Measurements from ENCODE around the gene GHDC. TPM values are rescaled to one million over a fixed set of nuclear protein-coding genes. Genes with fewer than 3 reads are reported as not detected.

Gene GHDC
- total and polyA plus RNA-seq, 2 donors (not counting 3 experiments of a cell fraction or from before 2014, with no cell fraction given), result 9.8 to 11.2 TPM

DNA sequence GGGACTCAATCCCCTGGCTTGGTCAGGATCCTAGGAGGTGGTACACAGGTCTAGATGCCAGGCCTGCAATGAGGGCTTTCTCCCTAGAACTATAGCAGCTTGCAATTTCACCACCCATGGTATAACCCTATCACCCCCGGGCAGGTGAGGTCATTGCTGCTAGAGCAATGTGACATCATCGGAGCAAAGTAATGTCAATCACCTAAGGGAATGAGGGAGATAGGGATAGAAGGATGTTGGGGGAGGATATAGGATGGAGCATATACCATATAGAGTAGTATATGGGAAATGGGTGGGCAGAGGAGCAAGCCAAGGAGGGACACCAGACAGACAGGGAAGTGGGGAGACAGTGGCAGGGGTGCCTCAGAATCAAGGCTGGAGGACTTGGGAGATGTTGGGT lies 16.6 kb downstream of the GHDC start:
- no peaks in the 10 kb centered on the region for H4K20me1 ChIP-seq (replicated peaks; ENCODE audit: control insufficient read depth, extremely low read depth, insufficient read depth, low read length)
- no peaks in the 10 kb centered on the region for H3K9me1 ChIP-seq (replicated peaks; ENCODE audit: control insufficient read depth, extremely low read depth, insufficient read depth, low read length)
- H3K36me3 ChIP-seq (ENCODE audit: control insufficient read depth in 2 of 2, extremely low read depth in 1 of 2, insufficient read depth in 2 of 2, low read length in 2 of 2), result no peaks in the 10 kb centered on the region
- H3K4me3 ChIP-seq (replicated peaks in 1 of 3; ENCODE audit: insufficient read depth in 1 of 3, low read depth in 1 of 3, low read length in 3 of 3), result no peak overlapping the region
- no peaks in the 10 kb centered on the region for H3K79me2 ChIP-seq (ENCODE audit: control insufficient read depth, insufficient read depth, low read length)
- ChIA-PET CTCF (no interaction called here), POLR2A (no interaction called here)
- no peaks in the 10 kb centered on the region for H3K9me3 ChIP-seq (replicated peaks; ENCODE audit: control insufficient read depth, insufficient read depth, low read length)
- peaks cover 12 to 13% of the 10 kb centered on the region in 2 experiments for H3K27me3 ChIP-seq (ENCODE audit: control insufficient read depth in 2 of 2, insufficient read depth in 2 of 2, low read length in 2 of 2)
- BruUV-seq (replicated peaks), result no TSS peak
- H3K27ac ChIP-seq (ENCODE audit: insufficient read depth, low read depth, low read length), result no peak overlapping the region
- H2AFZ ChIP-seq (ENCODE audit: low read depth, low read length), result no peak overlapping the region
- H3K4me1 ChIP-seq (ENCODE audit: control insufficient read depth, extremely low read depth, insufficient read depth, low read length), result no peaks in the 10 kb centered on the region
- DNase-seq (ENCODE audit: low read depth, low spot score), result no peak
- intact Hi-C loops (cut with micrococcal nuclease), result no loop called here
- no peak for FAIRE-seq
- H3K4me2 ChIP-seq (ENCODE audit: insufficient read depth, low read length), result no peak overlapping the region
- dilution Hi-C loops (cut with MboI; ENCODE audit: extremely low pct_ligation_motif_present, low sequenced_read_pairs), result no loop called here
- no peak overlapping the region for H3K9ac ChIP-seq (replicated peaks; ENCODE audit: extremely low read depth, insufficient read depth, low read length)
- no peak for TF ChIP-seq EZH2 (IDR thresholded peaks at IDR 0.05; ENCODE audit: borderline replicate concordance, low read depth, low read length, severe bottlenecking)
- TF ChIP-seq GATA2 (IDR thresholded peaks at IDR 0.05; ENCODE audit: insufficient read depth, insufficient read length, low read depth, low read length), result no peak
- TF ChIP-seq, protein P1, sequence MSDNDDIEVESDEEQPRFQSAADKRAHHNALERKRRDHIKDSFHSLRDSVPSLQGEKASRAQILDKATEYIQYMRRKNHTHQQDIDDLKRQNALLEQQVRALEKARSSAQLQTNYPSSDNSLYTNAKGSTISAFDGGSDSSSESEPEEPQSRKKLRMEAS (IDR thresholded peaks at IDR 0.05; ENCODE audit: insufficient read depth, insufficient read length), result no peak
- no peak for TF ChIP-seq JUN (IDR thresholded peaks at IDR 0.05; ENCODE audit: borderline replicate concordance, insufficient read depth, insufficient read length, low read depth)
- TF ChIP-seq MYC (IDR thresholded peaks at IDR 0.05; ENCODE audit: low read depth, low read length), result no peak
- TF ChIP-seq FOS (IDR thresholded peaks at IDR 0.05; ENCODE audit: borderline replicate concordance, insufficient read depth, low read length), result no peak
- no peak for TF ChIP-seq POLR2AphosphoS5 (IDR thresholded peaks at IDR 0.05; ENCODE audit: insufficient read depth, low read depth, low read length)
- no peak for TF ChIP-seq POLR2A (IDR thresholded peaks at IDR 0.05; ENCODE audit: low read depth, low read length)
- TF ChIP-seq, protein P2, sequence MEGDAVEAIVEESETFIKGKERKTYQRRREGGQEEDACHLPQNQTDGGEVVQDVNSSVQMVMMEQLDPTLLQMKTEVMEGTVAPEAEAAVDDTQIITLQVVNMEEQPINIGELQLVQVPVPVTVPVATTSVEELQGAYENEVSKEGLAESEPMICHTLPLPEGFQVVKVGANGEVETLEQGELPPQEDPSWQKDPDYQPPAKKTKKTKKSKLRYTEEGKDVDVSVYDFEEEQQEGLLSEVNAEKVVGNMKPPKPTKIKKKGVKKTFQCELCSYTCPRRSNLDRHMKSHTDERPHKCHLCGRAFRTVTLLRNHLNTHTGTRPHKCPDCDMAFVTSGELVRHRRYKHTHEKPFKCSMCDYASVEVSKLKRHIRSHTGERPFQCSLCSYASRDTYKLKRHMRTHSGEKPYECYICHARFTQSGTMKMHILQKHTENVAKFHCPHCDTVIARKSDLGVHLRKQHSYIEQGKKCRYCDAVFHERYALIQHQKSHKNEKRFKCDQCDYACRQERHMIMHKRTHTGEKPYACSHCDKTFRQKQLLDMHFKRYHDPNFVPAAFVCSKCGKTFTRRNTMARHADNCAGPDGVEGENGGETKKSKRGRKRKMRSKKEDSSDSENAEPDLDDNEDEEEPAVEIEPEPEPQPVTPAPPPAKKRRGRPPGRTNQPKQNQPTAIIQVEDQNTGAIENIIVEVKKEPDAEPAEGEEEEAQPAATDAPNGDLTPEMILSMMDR (IDR thresholded peaks at IDR 0.05; ENCODE audit: extremely low read depth in 1 of 2, insufficient read depth in 1 of 2, low read depth in 1 of 2, low read length in 2 of 2), result no peak

Data from endothelial cell of umbilical vein (primary cell).